SK-N-SH (cell line): Measurements from ENCODE around the gene KPNB1. TPM values are rescaled to one million over a fixed set of nuclear protein-coding genes. Genes with fewer than 3 reads are reported as not detected.

Experiments
- CTCF ChIA-PET: fragments of 300-600, 350-600 bp; formaldehyde crosslinking; extraction: SDS; loops from one replicate; lab custom pipeline; 2021; lab: Yijun Ruan, JAX
- POLR2A ChIA-PET: fragments of 350-600 bp; sonication (Branson Sonifier 250); formaldehyde crosslinking; extraction: SDS; loops from one replicate; lab custom pipeline; 2020; ENCODE audit warnings: antibody characterized with exemption, inconsistent platforms; lab: Yijun Ruan, JAX
- DNase-seq: peaks from one replicate; pipeline ENCODE4 v3.0.0; 2012
- H2AFZ ChIP-seq: fragments of 200-600 bp; sonication (generic); 2 replicates; pipeline ENCODE4 v1.8.1; 2016; ENCODE audit warnings: antibody characterized with exemption, mild to moderate bottlenecking, low read depth
- H3F3A ChIP-seq: fragments of 200-600 bp; sonication (generic); replicated peaks from 2 replicates; pipeline ENCODE3; 2016; ENCODE audit warnings: antibody characterized with exemption, mild to moderate bottlenecking; ENCODE audit not compliant: insufficient read depth
- H3K27ac ChIP-seq, 2 experiments: fragments of 200-500 bp in 1 of 2; fragments of 200-600 bp in 1 of 2; sonication (Bioruptor generic) in 1 of 2; sonication (generic), shearing (Covaris generic) in 1 of 2; 2 replicates each; pipeline versions ENCODE4 v1.5.1 to v1.6.1; 2014 to 2016; ENCODE audit warnings: low read depth in 2 of 2, inconsistent platforms in 1 of 2, low read length in 1 of 2, mild to moderate bottlenecking in 1 of 2, mixed read lengths in 1 of 2
- H3K27me3 ChIP-seq: fragments of 200-600 bp; sonication (generic), shearing (Covaris generic); 2 replicates; pipeline ENCODE4 v1.6.1; 2016; ENCODE audit warnings: mixed run types; ENCODE audit not compliant: insufficient read depth
- H3K36me3 ChIP-seq, 2 experiments: fragments of 200-500 bp in 1 of 2; fragments of 200-600 bp in 1 of 2; sonication (Bioruptor generic) in 1 of 2; sonication (generic) in 1 of 2; replicated peaks in 1 of 2; 2 replicates each; pipeline versions ENCODE3 to v1.5.1; 2014 to 2016; ENCODE audit warnings: low read length in 1 of 2, mild to moderate bottlenecking in 1 of 2; ENCODE audit not compliant: insufficient read depth in 2 of 2, control insufficient read depth in 1 of 2
- H3K4me1 ChIP-seq, 2 experiments: fragments of 200-500 bp in 1 of 2; fragments of 200-600 bp in 1 of 2; sonication (Bioruptor generic) in 1 of 2; sonication (generic), shearing (Covaris generic) in 1 of 2; 2 replicates each; pipeline versions ENCODE4 v1.5.1 to v1.6.1; 2014 to 2016; ENCODE audit warnings: low read depth in 1 of 2, low read length in 1 of 2, mixed run types in 1 of 2; ENCODE audit not compliant: insufficient read depth in 2 of 2, control insufficient read depth in 1 of 2
- H3K4me2 ChIP-seq: fragments of 200-600 bp; sonication (generic), shearing (Covaris generic); 2 replicates; pipeline ENCODE4 v1.6.1; 2017; ENCODE audit warnings: mixed run types
- H3K4me3 ChIP-seq, 2 experiments: fragments of 200-500 bp in 1 of 2; fragments of 200-600 bp in 1 of 2; sonication (Bioruptor generic) in 1 of 2; sonication (generic), shearing (Covaris generic) in 1 of 2; 2 replicates each; pipeline versions ENCODE4 v1.5.1 to v1.8.1; 2014 to 2016; ENCODE audit warnings: low read depth in 2 of 2, inconsistent platforms in 1 of 2, low read length in 1 of 2, mild to moderate bottlenecking in 1 of 2, mixed read lengths in 1 of 2, moderate library complexity in 1 of 2
- H3K79me2 ChIP-seq: fragments of 200-600 bp; sonication (generic); 2 replicates; pipeline ENCODE4 v1.8.1; 2017; ENCODE audit warnings: mild to moderate bottlenecking; ENCODE audit not compliant: insufficient read depth
- H3K9ac ChIP-seq: fragments of 200-600 bp; sonication (generic); 2 replicates; pipeline ENCODE4 v1.6.1; 2017; ENCODE audit warnings: mixed run types
- H3K9me2 ChIP-seq: fragments of 200-600 bp; sonication (generic); 2 replicates; pipeline ENCODE4 v1.6.1; 2017; ENCODE audit warnings: mixed run types
- H3K9me3 ChIP-seq: fragments of 200-600 bp; sonication (generic); 2 replicates; pipeline ENCODE4 v1.6.1; 2017; ENCODE audit warnings: mixed run types, mild to moderate bottlenecking, moderate library complexity
- H4K20me1 ChIP-seq: fragments of 200-600 bp; sonication (generic); 2 replicates; pipeline ENCODE4 v1.6.1; 2017; ENCODE audit warnings: mild to moderate bottlenecking, mixed run types; ENCODE audit not compliant: insufficient read depth
- CHD2 ChIP-seq: fragments of 150-350 bp; IDR thresholded peaks from 2 replicates; pipeline ENCODE4 v1.6.1; 2018; ENCODE audit warnings: low read length; ENCODE audit not compliant: partially characterized antibody
- EZH2phosphoT487 ChIP-seq: fragments of 200-600 bp; sonication (generic); IDR thresholded peaks from 2 replicates; pipeline ENCODE4 v1.6.1; 2017; ENCODE audit warnings: low read depth, mixed run types, mild to moderate bottlenecking, antibody characterized with exemption, moderate library complexity, borderline replicate concordance
- FOSL2 ChIP-seq: IDR thresholded peaks from 2 replicates; pipeline ENCODE4 v1.4.0; 2012; ENCODE audit warnings: low read depth, mild to moderate bottlenecking, moderate library complexity, borderline replicate concordance
- FOXJ3 ChIP-seq: sonication (generic); formaldehyde crosslinking; IDR thresholded peaks from 2 replicates; pipeline ENCODE4 v1.5.1; 2020; ENCODE audit warnings: mild to moderate bottlenecking, missing genetic modification reagents
- FOXM1 ChIP-seq: IDR thresholded peaks from 2 replicates; pipeline ENCODE4 v1.4.0; 2012; ENCODE audit warnings: low read depth, mild to moderate bottlenecking
- GATA2 ChIP-seq: sonication (generic); formaldehyde crosslinking; IDR thresholded peaks from 2 replicates; pipeline ENCODE4 v1.5.0; 2020; ENCODE audit warnings: mild to moderate bottlenecking, missing genetic modification reagents
- JUND ChIP-seq: IDR thresholded peaks from 2 replicates; pipeline ENCODE4 v1.4.0; 2012
- MXI1 ChIP-seq: IDR thresholded peaks from 2 replicates; pipeline ENCODE4 v1.6.1; 2012; ENCODE audit warnings: mild to moderate bottlenecking, low read depth, low read length, improper control_type of control experiment
- NFIC ChIP-seq: IDR thresholded peaks from 2 replicates; pipeline ENCODE4 v1.4.0; 2012; ENCODE audit warnings: borderline replicate concordance
- POLR2AphosphoS5 ChIP-seq: IDR thresholded peaks from 2 replicates; pipeline ENCODE4 v1.6.1; 2012; ENCODE audit warnings: low read depth, low read length
- TAF1 ChIP-seq: IDR thresholded peaks from 2 replicates; pipeline ENCODE4 v1.6.1; 2012; ENCODE audit warnings: low read depth, mild to moderate bottlenecking, low read length, moderate library complexity, borderline replicate concordance
- TCF12 ChIP-seq: IDR thresholded peaks from 2 replicates; pipeline ENCODE4 v1.4.0; 2012
- TEAD4 ChIP-seq: IDR thresholded peaks from 2 replicates; pipeline ENCODE4 v1.4.0; 2012; ENCODE audit warnings: mild to moderate bottlenecking, borderline replicate concordance; ENCODE audit not compliant: insufficient read depth
- USF1 ChIP-seq: IDR thresholded peaks from 2 replicates; pipeline ENCODE4 v1.4.0; 2012; ENCODE audit warnings: low read depth, borderline replicate concordance
- WGBS: methylation state at CpG from one replicate; pipeline ENCODE4 v1.1.6; 2017; ENCODE audit warnings: low lambda C conversion rate; 5-methylcytosine and 5-hydroxymethylcytosine counted together
- polyA plus RNA-seq, 3 experiments: library from polyadenylated mRNA; depleted of rRNA; stranded (reverse); fragments of >200 nt; gene quantifications; 2 replicates each; pipeline ENCODE4 v1.2.3, GENCODE V29; 2012
- TF ChIP-seq, protein P1 (sequence below): IDR thresholded peaks from 2 replicates; pipeline ENCODE4 v1.6.1; 2012; ENCODE audit warnings: mild to moderate bottlenecking, low read depth, low read length, moderate library complexity
- TF ChIP-seq, protein P2 (sequence below): fragments of 150-350 bp; IDR thresholded peaks from 2 replicates; pipeline ENCODE4 v1.6.1; 2016; ENCODE audit warnings: mild to moderate bottlenecking, low read depth, low read length

Gene KPNB1
- polyA plus RNA-seq, 1 of the 3 experiments (the other 2 are of a cell fraction): 89.5 TPM

DNA sequence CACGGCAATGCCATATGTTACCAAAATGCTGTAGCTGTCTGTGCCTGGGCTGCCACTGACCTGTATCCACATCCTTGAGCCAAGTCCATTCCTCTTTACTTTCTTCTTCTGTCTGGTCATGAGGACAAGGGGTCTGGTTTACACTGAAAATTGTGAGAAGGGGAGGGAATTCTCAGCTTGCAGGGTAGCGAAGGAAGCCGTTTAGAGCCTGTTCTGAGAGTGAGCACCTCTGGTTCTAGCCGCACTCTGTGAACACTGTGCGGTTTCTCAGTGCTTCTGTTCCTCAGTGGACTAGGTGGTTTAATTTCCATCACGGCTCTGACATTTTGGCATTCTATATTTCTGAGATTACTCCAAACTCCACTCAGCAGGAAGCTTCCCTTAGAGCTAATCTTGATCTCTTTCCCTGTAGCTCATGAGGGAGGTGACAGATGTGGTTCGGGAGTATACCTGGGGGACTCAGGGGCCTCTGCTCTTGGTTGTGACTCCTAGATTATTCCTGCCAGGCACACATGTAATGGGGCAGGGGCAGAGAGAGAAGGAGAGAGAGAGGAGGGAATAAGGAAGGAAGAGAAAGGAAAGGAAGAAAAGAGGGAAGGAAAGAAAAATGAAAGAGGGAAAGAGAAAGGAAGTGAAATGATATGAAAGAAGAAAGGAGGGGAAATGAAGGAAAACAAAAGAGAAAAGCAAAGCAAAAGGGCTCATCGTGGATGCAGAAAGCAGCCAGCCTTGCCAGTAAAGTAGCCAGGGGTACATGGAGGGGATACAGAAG is 69.1 kb downstream of the KPNB1 start:
- no peak for TF ChIP-seq MXI1
- TF ChIP-seq, protein P1, sequence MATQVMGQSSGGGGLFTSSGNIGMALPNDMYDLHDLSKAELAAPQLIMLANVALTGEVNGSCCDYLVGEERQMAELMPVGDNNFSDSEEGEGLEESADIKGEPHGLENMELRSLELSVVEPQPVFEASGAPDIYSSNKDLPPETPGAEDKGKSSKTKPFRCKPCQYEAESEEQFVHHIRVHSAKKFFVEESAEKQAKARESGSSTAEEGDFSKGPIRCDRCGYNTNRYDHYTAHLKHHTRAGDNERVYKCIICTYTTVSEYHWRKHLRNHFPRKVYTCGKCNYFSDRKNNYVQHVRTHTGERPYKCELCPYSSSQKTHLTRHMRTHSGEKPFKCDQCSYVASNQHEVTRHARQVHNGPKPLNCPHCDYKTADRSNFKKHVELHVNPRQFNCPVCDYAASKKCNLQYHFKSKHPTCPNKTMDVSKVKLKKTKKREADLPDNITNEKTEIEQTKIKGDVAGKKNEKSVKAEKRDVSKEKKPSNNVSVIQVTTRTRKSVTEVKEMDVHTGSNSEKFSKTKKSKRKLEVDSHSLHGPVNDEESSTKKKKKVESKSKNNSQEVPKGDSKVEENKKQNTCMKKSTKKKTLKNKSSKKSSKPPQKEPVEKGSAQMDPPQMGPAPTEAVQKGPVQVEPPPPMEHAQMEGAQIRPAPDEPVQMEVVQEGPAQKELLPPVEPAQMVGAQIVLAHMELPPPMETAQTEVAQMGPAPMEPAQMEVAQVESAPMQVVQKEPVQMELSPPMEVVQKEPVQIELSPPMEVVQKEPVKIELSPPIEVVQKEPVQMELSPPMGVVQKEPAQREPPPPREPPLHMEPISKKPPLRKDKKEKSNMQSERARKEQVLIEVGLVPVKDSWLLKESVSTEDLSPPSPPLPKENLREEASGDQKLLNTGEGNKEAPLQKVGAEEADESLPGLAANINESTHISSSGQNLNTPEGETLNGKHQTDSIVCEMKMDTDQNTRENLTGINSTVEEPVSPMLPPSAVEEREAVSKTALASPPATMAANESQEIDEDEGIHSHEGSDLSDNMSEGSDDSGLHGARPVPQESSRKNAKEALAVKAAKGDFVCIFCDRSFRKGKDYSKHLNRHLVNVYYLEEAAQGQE: no peak
- TF ChIP-seq CHD2: no peak
- no peak for TF ChIP-seq TAF1
- TF ChIP-seq TCF12: no peak
- TF ChIP-seq, all 33 proteins: peak for 0
- ChIA-PET POLR2A (interaction anchor here (1.0 kb wide), 1 partner anchor 8 kb away, joined by 3 read pairs; no protein-coding TSS in a partner anchor), CTCF (interaction anchor here (0.5 to 14.7 kb wide), 12 partner anchors 11 to 441 kb away, joined by 3 to 195 read pairs (median 4); partner anchors contain the start of genes TBKBP1 and TBX21)
- peaks cover 7 to 27% of the 10 kb centered on the region in 2 experiments; a peak in 3 of 4 replicates for H3K4me1 ChIP-seq
- H3F3A ChIP-seq: peaks cover 15% of the 10 kb centered on the region
- no peak overlapping the region for H3K27ac ChIP-seq
- WGBS: 66% methylated on average over 8 of the region's 8 CpGs
- no peak overlapping the region; a peak in 1 of 4 replicates for H3K4me3 ChIP-seq
- H3K9ac ChIP-seq: no peak overlapping the region
- H3K79me2 ChIP-seq: no peaks in the 10 kb centered on the region
- DNase-seq: no peak
- peaks cover 14% of the 10 kb centered on the region; the same call in 1 of the 2 replicates for H4K20me1 ChIP-seq
- no peaks in the 10 kb centered on the region for H3K36me3 ChIP-seq
- peaks cover 78% of the 10 kb centered on the region for H3K27me3 ChIP-seq
- H2AFZ ChIP-seq: no peak overlapping the region
- peak overlapping the region; percentile 58 for H3K4me2 ChIP-seq
- no peaks in the 10 kb centered on the region for H3K9me3 ChIP-seq
- H3K9me2 ChIP-seq: no peaks in the 10 kb centered on the region

DNA sequence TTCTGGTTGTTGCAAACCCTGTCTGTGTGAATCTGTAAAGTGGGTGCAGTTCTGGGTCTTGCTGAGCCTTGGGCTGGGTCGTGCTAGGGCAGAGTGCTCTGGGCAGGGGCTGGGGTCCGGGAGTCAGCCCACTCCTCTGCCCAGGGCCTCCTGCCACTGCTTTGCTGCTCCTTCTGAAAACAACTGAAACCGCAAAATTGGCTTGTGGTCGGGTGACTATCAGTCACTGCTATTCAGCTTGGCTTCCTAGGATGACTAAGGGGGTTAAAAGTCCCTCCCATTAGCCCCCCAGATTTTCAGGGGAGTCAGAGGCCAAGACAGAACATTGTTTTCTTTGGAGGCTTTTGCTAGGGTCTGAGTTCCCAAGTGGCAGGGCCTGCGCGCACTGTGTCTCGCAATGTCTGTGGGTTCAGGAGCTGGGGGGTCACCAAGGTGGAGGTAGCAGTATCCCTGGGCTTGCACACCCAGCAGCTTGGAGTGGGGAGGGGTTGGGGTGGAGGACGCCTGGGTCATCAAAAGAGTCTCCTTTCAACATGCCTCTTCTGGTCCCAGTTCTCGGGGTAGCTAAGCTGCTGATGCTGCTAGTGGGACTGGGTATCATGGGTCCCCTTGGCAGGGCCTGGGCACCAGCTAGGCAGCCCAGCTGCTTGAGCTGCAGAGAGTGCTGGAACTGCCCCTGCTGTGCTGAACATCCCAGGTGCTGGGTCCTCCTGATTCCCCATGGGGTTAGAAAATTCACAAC is 69.9 kb downstream of the KPNB1 start:
- Histone ChIP-seq H3K36me3 (no peaks in the 10 kb centered on the region), H3K9me2 (no peaks in the 10 kb centered on the region), H3K9ac (no peak overlapping the region), H3K79me2 (no peaks in the 10 kb centered on the region), H3K4me2 (peak overlapping the region; percentile 58), H3K4me3 (no peak overlapping the region; a peak in 1 of 4 replicates), H3K4me1 (peaks cover 7 to 27% of the 10 kb centered on the region in 2 experiments; a peak in 3 of 4 replicates), H3K27ac (no peak overlapping the region), H3K27me3 (peaks cover 78% of the 10 kb centered on the region), H3F3A (peaks cover 15% of the 10 kb centered on the region), H2AFZ (no peak overlapping the region), H3K9me3 (no peaks in the 10 kb centered on the region), H4K20me1 (peaks cover 11% of the 10 kb centered on the region; the same call in 1 of the 2 replicates)
- WGBS: 36% methylated on average over 4 of the region's 9 CpGs
- no peak for DNase-seq
- POLR2A ChIA-PET: no interaction called here
- CTCF ChIA-PET: interaction anchor here (0.6 to 14.7 kb wide), 7 partner anchors 8 to 70 kb away, joined by 3 to 195 read pairs (median 4); partner anchors contain the start of genes TBKBP1 and TBX21
- TF ChIP-seq JUND: no peak; the same call in 1 of the 2 replicates
- peak; percentile 85 for TF ChIP-seq FOSL2
- no peak for TF ChIP-seq GATA2 (CRISPR knock-in tag)
- no peak for TF ChIP-seq TAF1
- TF ChIP-seq FOXJ3 (CRISPR knock-in tag): no peak
- TF ChIP-seq FOXM1: no peak
- TF ChIP-seq POLR2AphosphoS5: no peak
- TF ChIP-seq, protein P2, sequence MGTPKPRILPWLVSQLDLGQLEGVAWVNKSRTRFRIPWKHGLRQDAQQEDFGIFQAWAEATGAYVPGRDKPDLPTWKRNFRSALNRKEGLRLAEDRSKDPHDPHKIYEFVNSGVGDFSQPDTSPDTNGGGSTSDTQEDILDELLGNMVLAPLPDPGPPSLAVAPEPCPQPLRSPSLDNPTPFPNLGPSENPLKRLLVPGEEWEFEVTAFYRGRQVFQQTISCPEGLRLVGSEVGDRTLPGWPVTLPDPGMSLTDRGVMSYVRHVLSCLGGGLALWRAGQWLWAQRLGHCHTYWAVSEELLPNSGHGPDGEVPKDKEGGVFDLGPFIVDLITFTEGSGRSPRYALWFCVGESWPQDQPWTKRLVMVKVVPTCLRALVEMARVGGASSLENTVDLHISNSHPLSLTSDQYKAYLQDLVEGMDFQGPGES: no peak
- TF ChIP-seq TEAD4: peak; percentile 58; the same call in 1 of the 2 replicates
- no peak for TF ChIP-seq USF1
- no peak; the same call in 1 of the 2 replicates for TF ChIP-seq NFIC
- TF ChIP-seq EZH2phosphoT487: no peak
